ENCODE results near the gene PDZRN4.

DNA sequence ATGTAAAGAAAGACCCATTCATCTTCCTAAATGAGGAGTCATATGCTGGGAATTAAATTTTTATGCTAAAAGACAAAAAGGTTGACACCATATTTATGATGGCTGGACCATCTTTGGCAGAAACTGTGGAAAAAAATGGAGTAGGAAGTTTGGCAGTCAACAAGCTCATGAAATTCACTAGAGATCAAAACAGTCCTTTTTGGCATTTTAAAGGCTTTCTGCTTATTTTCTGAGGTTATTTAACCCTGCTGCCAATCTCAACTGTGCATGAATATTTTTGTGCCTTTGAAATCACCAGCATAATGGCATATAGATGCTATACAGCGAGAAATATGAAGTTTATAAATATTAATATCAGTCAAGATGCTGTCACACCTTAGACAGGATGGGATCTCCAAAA is 399.5 kb downstream of the PDZRN4 start:
- TF ChIP-seq, protein P1, sequence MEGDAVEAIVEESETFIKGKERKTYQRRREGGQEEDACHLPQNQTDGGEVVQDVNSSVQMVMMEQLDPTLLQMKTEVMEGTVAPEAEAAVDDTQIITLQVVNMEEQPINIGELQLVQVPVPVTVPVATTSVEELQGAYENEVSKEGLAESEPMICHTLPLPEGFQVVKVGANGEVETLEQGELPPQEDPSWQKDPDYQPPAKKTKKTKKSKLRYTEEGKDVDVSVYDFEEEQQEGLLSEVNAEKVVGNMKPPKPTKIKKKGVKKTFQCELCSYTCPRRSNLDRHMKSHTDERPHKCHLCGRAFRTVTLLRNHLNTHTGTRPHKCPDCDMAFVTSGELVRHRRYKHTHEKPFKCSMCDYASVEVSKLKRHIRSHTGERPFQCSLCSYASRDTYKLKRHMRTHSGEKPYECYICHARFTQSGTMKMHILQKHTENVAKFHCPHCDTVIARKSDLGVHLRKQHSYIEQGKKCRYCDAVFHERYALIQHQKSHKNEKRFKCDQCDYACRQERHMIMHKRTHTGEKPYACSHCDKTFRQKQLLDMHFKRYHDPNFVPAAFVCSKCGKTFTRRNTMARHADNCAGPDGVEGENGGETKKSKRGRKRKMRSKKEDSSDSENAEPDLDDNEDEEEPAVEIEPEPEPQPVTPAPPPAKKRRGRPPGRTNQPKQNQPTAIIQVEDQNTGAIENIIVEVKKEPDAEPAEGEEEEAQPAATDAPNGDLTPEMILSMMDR (IDR thresholded peaks at IDR 0.05; ENCODE audit: low read depth, low read length): no peak
- no peak for TF ChIP-seq EZH2phosphoT487 (IDR thresholded peaks at IDR 0.05; ENCODE audit: low read depth)

Measured in OCI-LY3 (cell line).